Endothelial cell of umbilical vein (primary cell): ENCODE data around the gene AJUBA. TPM values are rescaled to one million over a fixed set of nuclear protein-coding genes. Genes with fewer than 3 reads are reported as not detected.
A peak's percentile ranks its signal among the peaks of the same experiment; 100 is the strongest.

Experiments
- BruUV-seq: library from RNA; stranded (reverse); fragments of 400-500 nt; replicated peaks from 2 replicates; lab custom pipeline; 2021; lab: Mats Ljungman, UMichigan
- CTCF ChIA-PET: fragments of 300-600, 350-600 bp; sonication (Branson Sonifier 250); formaldehyde crosslinking; loops from one replicate; lab custom pipeline; 2021; ENCODE audit warnings: antibody characterized with exemption, inconsistent platforms; lab: Charles Lee
- POLR2A ChIA-PET: fragments of 300-600, 350-600 bp; sonication (Branson Sonifier 250); formaldehyde crosslinking; loops from one replicate; lab custom pipeline; 2021; ENCODE audit warnings: antibody characterized with exemption, inconsistent platforms; lab: Charles Lee
- DNase-seq: peaks from one replicate; pipeline ENCODE4 v3.0.0-alpha.2; 2011; ENCODE audit warnings: low read depth, low spot score
- FAIRE-seq: peaks from 2 replicates; lab custom pipeline; 2011; peaks lifted over from hg19 to GRCh38; lab: Jason Lieb, UNC
- H2AFZ ChIP-seq: 2 replicates; pipeline ENCODE4 v1.6.0; 2012; ENCODE audit warnings: low read depth, low read length, control low read depth, inconsistent platforms
- H3K27ac ChIP-seq: 2 replicates; pipeline ENCODE4 v1.5.1; 2011; ENCODE audit warnings: low read depth, mild to moderate bottlenecking, control low read depth, low read length, moderate library complexity; ENCODE audit not compliant: insufficient read depth
- H3K27me3 ChIP-seq, 2 experiments: 2 replicates each; pipeline versions ENCODE4 v1.6.0 to v1.6.1; 2011; ENCODE audit warnings: low read length in 2 of 2, mixed read lengths in 1 of 2; ENCODE audit not compliant: control insufficient read depth in 2 of 2, insufficient read depth in 2 of 2
- H3K36me3 ChIP-seq, 2 experiments: 2 replicates in 1 of 2; 3 replicates in 1 of 2; pipeline ENCODE4 v1.5.1; 2011; ENCODE audit warnings: low read length in 2 of 2, mild to moderate bottlenecking in 1 of 2, moderate library complexity in 1 of 2; ENCODE audit not compliant: control insufficient read depth in 2 of 2, insufficient read depth in 2 of 2; ENCODE audit errors: extremely low read depth in 1 of 2
- H3K4me1 ChIP-seq: 3 replicates; pipeline ENCODE4 v1.5.1; 2011; ENCODE audit warnings: mild to moderate bottlenecking, low read length; ENCODE audit not compliant: control insufficient read depth, insufficient read depth; ENCODE audit errors: extremely low read depth
- H3K4me2 ChIP-seq: 2 replicates; pipeline ENCODE4 v1.6.1; 2011; ENCODE audit warnings: low read length, control low read depth, mixed read lengths; ENCODE audit not compliant: insufficient read depth
- H3K4me3 ChIP-seq, 3 experiments: fragments of 200-600 bp in 1 of 3; sonication (generic), shearing (Covaris generic) in 1 of 3; replicated peaks in 1 of 3; 2 replicates each; pipeline ENCODE4 v1.5.1; 2011 to 2016; ENCODE audit warnings: control low read depth in 3 of 3, low read length in 3 of 3, mild to moderate bottlenecking in 2 of 3, inconsistent platforms in 1 of 3, low read depth in 1 of 3, moderate library complexity in 1 of 3; ENCODE audit not compliant: insufficient read depth in 1 of 3
- H3K79me2 ChIP-seq: 2 replicates; pipeline ENCODE4 v1.6.0; 2012; ENCODE audit warnings: low read length, inconsistent platforms; ENCODE audit not compliant: control insufficient read depth, insufficient read depth
- H3K9ac ChIP-seq: replicated peaks from 2 replicates; pipeline ENCODE3; 2011; ENCODE audit warnings: low read length, control low read depth; ENCODE audit not compliant: insufficient read depth; ENCODE audit errors: extremely low read depth
- H3K9me1 ChIP-seq: replicated peaks from 3 replicates; pipeline ENCODE4 v1.6.0; 2011; ENCODE audit warnings: mild to moderate bottlenecking, low read length; ENCODE audit not compliant: control insufficient read depth, insufficient read depth; ENCODE audit errors: extremely low read depth
- H3K9me3 ChIP-seq: replicated peaks from 2 replicates; pipeline ENCODE4 v1.5.1; 2012; ENCODE audit warnings: low read length, inconsistent platforms; ENCODE audit not compliant: control insufficient read depth, insufficient read depth
- H4K20me1 ChIP-seq: replicated peaks from 2 replicates; pipeline ENCODE3; 2011; ENCODE audit warnings: mild to moderate bottlenecking, low read length; ENCODE audit not compliant: control insufficient read depth, insufficient read depth; ENCODE audit errors: extremely low read depth
- CTCF ChIP-seq, 2 donors: IDR thresholded peaks; 1 replicate in 1 of 2; 2 replicates in 1 of 2; pipeline ENCODE4 v1.5.1; 2011; ENCODE audit warnings: low read length in 2 of 2, mild to moderate bottlenecking in 2 of 2, moderate library complexity in 2 of 2, control low read depth in 1 of 2, inconsistent platforms in 1 of 2, low read depth in 1 of 2; ENCODE audit not compliant: insufficient read depth in 1 of 2; ENCODE audit errors: extremely low read depth in 1 of 2
- JUN ChIP-seq: IDR thresholded peaks from 2 replicates; pipeline ENCODE4 v1.6.1; 2011; ENCODE audit warnings: borderline replicate concordance, low read depth; ENCODE audit not compliant: insufficient read length, insufficient read depth
- MAX ChIP-seq: IDR thresholded peaks from 2 replicates; pipeline ENCODE4 v1.6.1; 2011; ENCODE audit not compliant: insufficient read depth, insufficient read length
- MYC ChIP-seq: IDR thresholded peaks from one replicate; pipeline ENCODE4 v1.6.1; 2011; ENCODE audit warnings: mild to moderate bottlenecking, low read depth, low read length
- POLR2AphosphoS5 ChIP-seq: IDR thresholded peaks from 2 replicates; pipeline ENCODE4 v1.6.1; 2012; ENCODE audit warnings: low read depth, mild to moderate bottlenecking, control low read depth, low read length, moderate library complexity; ENCODE audit not compliant: insufficient read depth
- dilution Hi-C: fragments of 300-500 bp; cut with MboI; formaldehyde crosslinking; loops from one replicate; pipeline ENCODE4 v1.15.0; 2019; ENCODE audit warnings: low sequenced_read_pairs; ENCODE audit not compliant: extremely low pct_ligation_motif_present
- intact Hi-C: fragments of 100-400 bp; cut with micrococcal nuclease; formaldehyde crosslinking; loops from one replicate; pipeline ENCODE4 v1.10.0; 2022
- polyA plus RNA-seq, 4 experiments: library from polyadenylated mRNA; depleted of rRNA in 3 of 4; stranded (reverse) in 3 of 4; unstranded in 1 of 4; fragments of >200 nt; gene quantifications; 2 replicates each; pipeline versions ENCODE4 v1.2.1 to v1.2.3, GENCODE V29; 2011 to 2012; ENCODE audit warnings: missing spikeins in 1 of 4
- total RNA-seq: library from RNA; stranded (reverse); gene quantifications from 2 replicates; pipeline ENCODE4 v1.2.3, GENCODE V29; 2021

The AJUBA gene
- total and polyA plus RNA-seq, 2 donors (not counting 3 experiments of a cell fraction or from before 2014, with no cell fraction given), result 50.0 to 61.7 TPM

- intact Hi-C loops (loop anchor here (1.0 to 5.0 kb wide), 3 partner anchors 52 to 112 kb away; no protein-coding TSS in a partner anchor), dilution Hi-C loops (no loop called here)
- TF ChIP-seq CTCF (IDR thresholded peaks at IDR 0.05; ENCODE audit: extremely low read depth in 1 of 2, insufficient read depth in 1 of 2, low read depth in 1 of 2, low read length in 2 of 2) (peak; percentile 54 to 64), MAX (no peak), POLR2AphosphoS5 (no peak)
- Histone ChIP-seq H3K79me2 (no peaks in the 10 kb centered on the region), H3K9ac (no peak overlapping the region), H3K9me1 (no peaks in the 10 kb centered on the region), H4K20me1 (no peaks in the 10 kb centered on the region), H3K36me3 (no peaks in the 10 kb centered on the region), H3K27ac (no peak overlapping the region), H3K9me3 (no peaks in the 10 kb centered on the region), H2AFZ (peak overlapping the region; percentile 56), H3K4me3 (no peak overlapping the region), H3K4me1 (peaks cover 4% of the 10 kb centered on the region), H3K27me3 (no peaks in the 10 kb centered on the region), H3K4me2 (no peak overlapping the region)
- ChIA-PET CTCF (interaction anchor here (0.6 to 17.1 kb wide), 42 partner anchors 9 to 438 kb away, joined by 3 to 1071 read pairs (median 5); partner anchors contain the start of genes AJUBA, CDH24, HAUS4 and LRP10), POLR2A (interaction anchor here (0.6 to 2.0 kb wide), 4 partner anchors 8 to 63 kb away, joined by 3 to 6 read pairs (median 3); no protein-coding TSS in a partner anchor)
- FAIRE-seq (peak; percentile 88), DNase-seq (peak; percentile 49)
- BruUV-seq, result no TSS peak
Measured at GRCh38 chr14:22994762-22995275, 12.5 kb upstream of the AJUBA start.

GRCh38 chr14:22993517-22993916 is 11.2 kb upstream of the AJUBA start:
- H3K9ac ChIP-seq, result no peak overlapping the region
- intact Hi-C loops, result loop anchor here (5.0 kb wide), 1 partner anchor 114 kb away; no protein-coding TSS in a partner anchor
- DNase-seq (no peak), FAIRE-seq (no peak)
- H3K4me2 ChIP-seq, result no peak overlapping the region
- no peaks in the 10 kb centered on the region for H4K20me1 ChIP-seq
- ChIA-PET POLR2A (no interaction called here), CTCF (interaction anchor here (1.6 to 17.1 kb wide), 6 partner anchors 12 to 116 kb away, joined by 4 to 1071 read pairs (median 9); partner anchors contain the start of genes AJUBA and CDH24)
- H3K4me3 ChIP-seq, result no peak overlapping the region
- H3K9me3 ChIP-seq, result no peaks in the 10 kb centered on the region
- no peak overlapping the region for H3K27ac ChIP-seq
- H3K36me3 ChIP-seq, result no peaks in the 10 kb centered on the region
- no peaks in the 10 kb centered on the region for H3K9me1 ChIP-seq
- no peaks in the 10 kb centered on the region for H3K79me2 ChIP-seq
- H2AFZ ChIP-seq, result no peak overlapping the region
- dilution Hi-C loops, result no loop called here
- TF ChIP-seq POLR2AphosphoS5, result no peak
- no peak for TF ChIP-seq MYC
- TF ChIP-seq JUN, result no peak
- TF ChIP-seq CTCF (IDR thresholded peaks at IDR 0.05; ENCODE audit: extremely low read depth in 1 of 2, insufficient read depth in 1 of 2, low read depth in 1 of 2, low read length in 2 of 2), result no peak
- H3K27me3 ChIP-seq, result no peaks in the 10 kb centered on the region
- BruUV-seq, result no TSS peak
- H3K4me1 ChIP-seq, result peaks cover 4% of the 10 kb centered on the region
